ENCODE results near the gene NOTCH1. TPM values are rescaled to one million over a fixed set of nuclear protein-coding genes. Genes with fewer than 3 reads are reported as not detected.

Gene NOTCH1
- total RNA-seq, 1 donor from 2014 or later = 26.6 TPM

DNA sequence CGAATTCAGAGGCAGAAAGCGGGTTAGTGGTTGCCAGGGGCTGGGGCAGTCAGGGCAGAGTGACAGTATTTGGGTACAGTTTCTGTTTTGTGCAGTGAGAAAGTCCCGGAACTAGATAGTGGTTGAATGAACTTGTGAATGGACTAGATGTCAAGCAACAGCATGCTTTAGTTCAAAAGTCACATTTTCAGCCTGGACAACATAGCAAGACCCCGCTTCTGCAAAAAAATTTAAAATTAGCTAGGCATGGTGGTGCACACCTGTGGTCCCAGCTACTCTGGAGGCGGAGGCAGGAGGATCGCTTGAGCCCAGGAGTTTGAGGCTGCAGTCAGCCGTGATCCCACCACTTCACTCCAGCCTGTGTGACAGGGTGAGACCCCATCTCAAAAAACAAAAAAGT, 8.4 kb downstream of the NOTCH1 start:
- ChIA-PET POLR2A (no interaction called here), CTCF (no interaction called here)
- H3K27ac Mint-ChIP-seq = no peak overlapping the region
- peaks cover 4% of the 10 kb centered on the region for H3K36me3 Mint-ChIP-seq (ENCODE audit: low read depth)
- no peak for DNase-seq
- H3K4me1 Mint-ChIP-seq = peaks cover 73% of the 10 kb centered on the region
- H3K4me3 Mint-ChIP-seq = no peak overlapping the region
- TF ChIP-seq, protein P1, sequence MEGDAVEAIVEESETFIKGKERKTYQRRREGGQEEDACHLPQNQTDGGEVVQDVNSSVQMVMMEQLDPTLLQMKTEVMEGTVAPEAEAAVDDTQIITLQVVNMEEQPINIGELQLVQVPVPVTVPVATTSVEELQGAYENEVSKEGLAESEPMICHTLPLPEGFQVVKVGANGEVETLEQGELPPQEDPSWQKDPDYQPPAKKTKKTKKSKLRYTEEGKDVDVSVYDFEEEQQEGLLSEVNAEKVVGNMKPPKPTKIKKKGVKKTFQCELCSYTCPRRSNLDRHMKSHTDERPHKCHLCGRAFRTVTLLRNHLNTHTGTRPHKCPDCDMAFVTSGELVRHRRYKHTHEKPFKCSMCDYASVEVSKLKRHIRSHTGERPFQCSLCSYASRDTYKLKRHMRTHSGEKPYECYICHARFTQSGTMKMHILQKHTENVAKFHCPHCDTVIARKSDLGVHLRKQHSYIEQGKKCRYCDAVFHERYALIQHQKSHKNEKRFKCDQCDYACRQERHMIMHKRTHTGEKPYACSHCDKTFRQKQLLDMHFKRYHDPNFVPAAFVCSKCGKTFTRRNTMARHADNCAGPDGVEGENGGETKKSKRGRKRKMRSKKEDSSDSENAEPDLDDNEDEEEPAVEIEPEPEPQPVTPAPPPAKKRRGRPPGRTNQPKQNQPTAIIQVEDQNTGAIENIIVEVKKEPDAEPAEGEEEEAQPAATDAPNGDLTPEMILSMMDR (IDR thresholded peaks at IDR 0.05) = no peak
- no peaks in the 10 kb centered on the region for H3K27me3 Mint-ChIP-seq
- intact Hi-C loops (cut with micrococcal nuclease) = no loop called here
- ATAC-seq (ENCODE audit: low read depth) = no peak
- H3K9me3 Mint-ChIP-seq = no peaks in the 10 kb centered on the region

DNA sequence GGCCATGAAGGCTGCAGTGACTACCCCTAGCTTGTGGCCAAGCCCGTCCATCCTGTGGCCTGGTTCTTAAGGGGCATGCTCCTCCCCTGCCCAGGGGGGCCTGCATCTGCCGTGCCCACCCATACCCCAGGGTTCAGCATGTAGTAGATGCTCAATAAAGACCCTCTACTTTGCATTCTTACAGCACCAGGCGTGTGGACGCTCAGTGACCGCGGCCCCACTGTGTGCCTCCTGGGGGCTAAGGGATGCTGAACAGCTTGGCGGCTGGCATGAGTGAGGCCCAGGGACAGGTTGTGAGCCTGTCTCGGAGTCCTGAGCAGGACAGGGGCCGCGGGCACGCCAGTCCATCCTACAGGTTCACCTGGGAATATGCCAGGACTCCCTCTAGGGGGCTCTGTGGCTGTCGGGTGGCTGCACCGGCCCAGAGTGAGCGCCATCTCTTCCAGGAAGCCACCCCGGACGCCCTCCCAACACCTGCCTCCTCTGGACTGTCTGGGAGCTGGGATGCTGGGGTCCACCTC, 9.1 kb downstream of the NOTCH1 start:
- H3K27ac Mint-ChIP-seq = no peak overlapping the region
- ChIA-PET CTCF (no interaction called here), POLR2A (no interaction called here)
- DNase-seq (no peak), ATAC-seq (ENCODE audit: low read depth) (no peak)
- peaks cover 2% of the 10 kb centered on the region for H3K36me3 Mint-ChIP-seq (ENCODE audit: low read depth)
- no peak overlapping the region for H3K4me3 Mint-ChIP-seq
- TF ChIP-seq, protein P1 (IDR thresholded peaks at IDR 0.05) = no peak
- no peaks in the 10 kb centered on the region for H3K9me3 Mint-ChIP-seq
- intact Hi-C loops (cut with micrococcal nuclease) = no loop called here
- H3K27me3 Mint-ChIP-seq = no peaks in the 10 kb centered on the region
- peaks cover 77% of the 10 kb centered on the region for H3K4me1 Mint-ChIP-seq

DNA sequence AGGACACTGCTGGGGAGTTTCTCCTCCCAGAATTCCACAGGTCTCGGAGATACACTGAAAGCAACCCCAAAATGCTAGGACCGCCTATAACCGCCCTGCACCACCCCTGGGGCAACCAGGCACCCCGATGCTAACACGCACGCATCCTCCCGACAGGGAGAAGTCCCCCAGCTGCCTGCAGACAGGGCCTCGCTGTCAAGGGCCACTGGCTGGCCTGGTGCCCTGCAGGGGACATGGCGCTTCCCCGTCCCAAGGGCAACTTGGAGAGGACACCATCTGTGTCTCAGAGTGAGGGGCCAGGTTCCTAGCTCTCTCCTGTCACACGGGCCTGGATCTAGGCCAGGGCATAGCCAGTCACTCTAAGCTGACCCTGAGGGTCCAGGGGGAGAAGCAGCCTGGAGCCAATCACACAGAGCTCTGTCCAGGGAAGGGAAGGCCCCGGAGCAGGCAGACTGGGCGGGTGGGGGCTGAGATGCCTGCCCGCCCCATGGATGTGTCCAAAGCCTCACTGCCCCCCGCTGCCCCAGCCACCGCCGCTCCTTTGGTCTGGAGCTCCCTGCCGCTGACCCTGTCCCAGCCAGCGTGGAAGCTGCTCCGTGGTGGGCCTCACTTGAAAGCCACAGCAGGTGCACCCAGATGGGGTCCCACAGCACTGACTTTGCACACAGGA, 9.7 kb downstream of the NOTCH1 start:
- TF ChIP-seq, protein P1 (IDR thresholded peaks at IDR 0.05) = no peak
- H3K27ac Mint-ChIP-seq = no peak overlapping the region
- DNase-seq = no peak
- no peaks in the 10 kb centered on the region for H3K27me3 Mint-ChIP-seq
- H3K4me3 Mint-ChIP-seq = no peak overlapping the region
- CTCF ChIA-PET = no interaction called here
- POLR2A ChIA-PET = no interaction called here
- intact Hi-C loops (cut with micrococcal nuclease) = no loop called here
- H3K36me3 Mint-ChIP-seq (ENCODE audit: low read depth) = peaks cover 2% of the 10 kb centered on the region
- H3K9me3 Mint-ChIP-seq = no peaks in the 10 kb centered on the region
- ATAC-seq (ENCODE audit: low read depth) = no peak
- peaks cover 81% of the 10 kb centered on the region for H3K4me1 Mint-ChIP-seq

DNA sequence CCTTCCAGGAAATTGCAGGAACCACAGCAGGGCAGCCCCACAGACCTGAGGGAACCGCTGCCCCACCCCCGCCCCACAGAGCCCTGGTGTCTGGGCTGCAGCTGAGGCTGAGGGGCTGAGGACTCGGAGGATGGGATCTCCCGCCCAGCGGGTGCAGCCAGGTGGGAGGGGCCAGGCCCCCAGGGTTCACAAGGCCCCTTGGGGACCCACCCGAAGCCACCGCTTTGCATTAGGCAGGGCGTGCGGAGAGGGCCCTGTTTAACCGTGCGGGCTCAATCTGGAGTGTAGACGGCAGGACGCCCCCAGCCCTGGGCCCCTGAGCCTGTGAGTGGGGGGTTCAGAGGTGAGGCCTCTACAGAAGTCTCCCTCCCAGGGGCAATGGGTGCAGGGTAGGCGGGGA, 10.8 kb downstream of the NOTCH1 start:
- Mint-ChIP-seq H3K27ac (no peak overlapping the region), H3K4me3 (no peak overlapping the region), H3K36me3 (ENCODE audit: low read depth) (peaks cover 2% of the 10 kb centered on the region), H3K9me3 (no peaks in the 10 kb centered on the region), H3K27me3 (no peaks in the 10 kb centered on the region), H3K4me1 (peaks cover 83% of the 10 kb centered on the region)
- ChIA-PET CTCF (no interaction called here), POLR2A (interaction anchor here (0.9 kb wide), 1 partner anchor 84 kb away, joined by 3 read pairs; no protein-coding TSS in a partner anchor)
- DNase-seq (peak; percentile 49), ATAC-seq (ENCODE audit: low read depth) (peak; percentile 59)
- intact Hi-C loops (cut with micrococcal nuclease) = no loop called here
- TF ChIP-seq, protein P1 (IDR thresholded peaks at IDR 0.05) = no peak

DNA sequence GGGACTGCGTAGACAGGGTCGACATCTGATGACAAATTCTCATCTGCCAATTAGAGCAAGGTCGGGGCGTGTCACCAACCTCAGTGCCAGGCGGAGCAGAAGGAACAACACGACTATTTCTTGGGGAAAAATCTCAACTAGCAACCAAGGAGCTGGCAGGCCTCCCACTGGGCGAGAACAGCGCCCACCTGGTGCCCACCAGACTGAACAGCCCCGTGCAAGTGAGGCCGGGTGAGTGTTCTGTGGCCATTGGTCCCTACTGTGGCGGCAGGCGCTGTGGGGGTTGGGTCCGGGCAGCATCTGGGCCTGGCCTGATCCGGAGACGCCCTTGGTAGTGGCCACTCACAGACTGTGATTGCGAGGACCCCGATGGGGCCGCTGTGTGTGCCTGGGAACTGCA, 11.5 kb downstream of the NOTCH1 start:
- H3K27me3 Mint-ChIP-seq = no peaks in the 10 kb centered on the region
- POLR2A ChIA-PET = interaction anchor here (0.9 kb wide), 1 partner anchor 85 kb away, joined by 3 read pairs; no protein-coding TSS in a partner anchor
- peaks cover 2% of the 10 kb centered on the region for H3K36me3 Mint-ChIP-seq (ENCODE audit: low read depth)
- TF ChIP-seq, protein P1 (IDR thresholded peaks at IDR 0.05) = no peak
- CTCF ChIA-PET = interaction anchor here (0.7 kb wide), 1 partner anchor 50 kb away, joined by 3 read pairs; no protein-coding TSS in a partner anchor
- no peak for DNase-seq
- intact Hi-C loops (cut with micrococcal nuclease) = no loop called here
- no peaks in the 10 kb centered on the region for H3K9me3 Mint-ChIP-seq
- no peak overlapping the region for H3K27ac Mint-ChIP-seq
- H3K4me1 Mint-ChIP-seq = peaks cover 82% of the 10 kb centered on the region
- no peak for ATAC-seq (ENCODE audit: low read depth)
- peak overlapping the region; percentile 1 for H3K4me3 Mint-ChIP-seq

Measured in activated B cell treated with CpG ODN at 0.5 μM for 24 hours (primary cell).